Progenitor cell of endocrine pancreas (in vitro differentiated cells): ENCODE measurements around the gene RBMXL3. TPM values are rescaled to one million over a fixed set of nuclear protein-coding genes. Genes with fewer than 3 reads are reported as not detected.

ENCODE experiments used
- DNase-seq: peaks from one replicate; pipeline ENCODE4 v3.0.0; 2021; ENCODE audit warnings: low spot score; ENCODE audit not compliant: unreplicated experiment
- H3K27ac Mint-ChIP-seq: 2 replicates; pipeline ENCODE4 v1.8.0; 2021; ENCODE audit warnings: mild to moderate bottlenecking, moderate library complexity, mixed read lengths
- H3K27me3 Mint-ChIP-seq: 2 replicates; pipeline ENCODE4 v1.8.0; 2021; ENCODE audit warnings: mixed read lengths
- H3K36me3 Mint-ChIP-seq: 2 replicates; pipeline ENCODE4 v1.8.0; 2022; ENCODE audit warnings: mixed read lengths; ENCODE audit not compliant: insufficient read depth
- H3K4me1 Mint-ChIP-seq: 2 replicates; pipeline ENCODE4 v1.8.0; 2021; ENCODE audit warnings: low read depth, mixed read lengths
- H3K4me3 Mint-ChIP-seq: 2 replicates; pipeline ENCODE4 v1.8.0; 2021; ENCODE audit warnings: low read depth, mild to moderate bottlenecking, moderate library complexity, mixed read lengths
- H3K9me3 Mint-ChIP-seq: 2 replicates; pipeline ENCODE4 v1.8.0; 2021; ENCODE audit warnings: low read depth, mixed read lengths
- CTCF ChIP-seq: fragments of 200-600 bp; sonication (generic); IDR thresholded peaks from one replicate; pipeline ENCODE4 v1.5.0; 2021; ENCODE audit warnings: antibody characterized with exemption, mild to moderate bottlenecking; ENCODE audit not compliant: unreplicated experiment
- total RNA-seq: library from RNA; stranded (reverse); gene quantifications from 2 replicates; pipeline ENCODE4 v1.2.1, GENCODE V29; 2021

Gene RBMXL3
- total RNA-seq, 1 donor from 2014 or later: not detected

GRCh38 chrX:115226929-115227328 is 37.7 kb downstream of the RBMXL3 start:
- Mint-ChIP-seq H3K9me3 (no peaks in the 10 kb centered on the region), H3K36me3 (peaks cover 7% of the 10 kb centered on the region), H3K27me3 (no peaks in the 10 kb centered on the region), H3K27ac (no peak overlapping the region), H3K4me3 (no peak overlapping the region), H3K4me1 (peaks cover 40% of the 10 kb centered on the region)
- peak; percentile 66 for TF ChIP-seq CTCF
- DNase-seq: no peak

GRCh38 chrX:115229337-115230003 is 40.3 kb downstream of the RBMXL3 start:
- Mint-ChIP-seq H3K4me1 (peaks cover 45% of the 10 kb centered on the region), H3K27me3 (no peaks in the 10 kb centered on the region), H3K9me3 (no peaks in the 10 kb centered on the region), H3K4me3 (no peak overlapping the region), H3K27ac (no peak overlapping the region), H3K36me3 (no peaks in the 10 kb centered on the region)
- no peak for TF ChIP-seq CTCF
- DNase-seq: no peak

GRCh38 chrX:115232933-115233496 is 43.8 kb downstream of the RBMXL3 start:
- no peak for TF ChIP-seq CTCF
- DNase-seq: no peak
- H3K4me3 Mint-ChIP-seq: peak overlapping the region; percentile 98
- no peaks in the 10 kb centered on the region for H3K36me3 Mint-ChIP-seq
- no peaks in the 10 kb centered on the region for H3K9me3 Mint-ChIP-seq
- H3K27ac Mint-ChIP-seq: peak overlapping the region; percentile 91
- H3K27me3 Mint-ChIP-seq: no peaks in the 10 kb centered on the region
- peaks cover 45% of the 10 kb centered on the region for H3K4me1 Mint-ChIP-seq

- Mint-ChIP-seq H3K9me3 (no peaks in the 10 kb centered on the region), H3K27ac (peak within 1 kb of the TSS; percentile 91), H3K27me3 (no peaks in the 10 kb centered on the region), H3K36me3 (no peaks in the 10 kb centered on the region), H3K4me1 (peaks cover 40% of the 10 kb centered on the region), H3K4me3 (peak within 1 kb of the TSS; percentile 98)
- TF ChIP-seq CTCF: no peak
- peak; percentile 39 for DNase-seq
These were observed 44.6 kb downstream of the RBMXL3 start, which contains the start of gene LRCH2 for GRCh38 chrX:115233497-115234455. Gene LRCH2, minus strand, starts transcription at chrX:115234096. Its CDS starts 55 bp downstream, at chrX:115234041.

- H3K4me1 Mint-ChIP-seq: peaks cover 39% of the 10 kb centered on the region
These were observed 45.3 kb downstream of the RBMXL3 start for GRCh38 chrX:115234461-115234860.

More at GRCh38 chrX:115234461-115234860, 45.3 kb downstream of the RBMXL3 start:
- Mint-ChIP-seq H3K36me3 (no peaks in the 10 kb centered on the region), H3K4me3 (peak overlapping the region; percentile 98), H3K27ac (no peak overlapping the region), H3K9me3 (no peaks in the 10 kb centered on the region), H3K27me3 (no peaks in the 10 kb centered on the region)
- TF ChIP-seq CTCF: no peak
- DNase-seq: no peak
